Measurements from ENCODE around the gene GFRA1. TPM values are rescaled to one million over a fixed set of nuclear protein-coding genes. Genes with fewer than 3 reads are reported as not detected.

The GFRA1 gene
- total RNA-seq, 1 experiment from 2014 or later: 0.30 TPM

DNA sequence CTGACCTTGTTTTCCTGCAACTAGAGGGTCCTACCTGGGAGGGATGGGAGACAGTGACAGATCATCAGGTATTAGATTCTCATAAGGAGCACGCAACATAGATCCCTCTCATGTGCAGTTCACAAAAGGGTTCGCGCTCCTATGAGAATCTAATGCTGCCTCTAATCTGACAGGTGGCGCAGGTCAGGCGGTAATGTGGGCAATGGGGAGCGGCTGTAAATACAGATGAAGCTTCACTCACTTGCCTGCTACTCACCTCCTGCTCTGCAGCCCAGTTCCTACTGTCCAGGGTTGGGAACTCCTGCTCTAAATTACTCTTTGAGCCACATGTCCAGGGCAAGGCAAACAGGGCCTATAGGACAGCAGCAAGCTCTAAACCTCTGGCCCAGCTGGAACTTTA is 46.2 kb downstream of the GFRA1 start:
- Histone ChIP-seq H3K9me3 (ENCODE audit: control insufficient read depth in 1 of 2, insufficient read depth in 1 of 2, low read depth in 1 of 2, low read length in 2 of 2) (no peaks in the 10 kb centered on the region), H3K9me2 (ENCODE audit: insufficient read depth) (no peaks in the 10 kb centered on the region), H3K4me1 (ENCODE audit: control insufficient read depth in 1 of 2, insufficient read depth in 2 of 2, low read length in 2 of 2) (no peaks in the 10 kb centered on the region), H3K27me3 (ENCODE audit: insufficient read depth, low read length) (peaks cover 64% of the 10 kb centered on the region), H3K4me2 (ENCODE audit: low read length) (no peak overlapping the region), H3K79me2 (ENCODE audit: insufficient read depth, low read length) (no peaks in the 10 kb centered on the region), H3K4me3 (replicated peaks in 1 of 2; ENCODE audit: low read depth in 1 of 2, low read length in 2 of 2) (no peak overlapping the region), H4K20me1 (ENCODE audit: insufficient read depth) (no peaks in the 10 kb centered on the region), H2AFZ (ENCODE audit: low read depth, low read length, poor library complexity, severe bottlenecking) (no peak overlapping the region), H3K9ac (ENCODE audit: low read length) (no peak overlapping the region), H3K27ac (ENCODE audit: low read depth, low read length) (no peak overlapping the region), H3K36me3 (ENCODE audit: control insufficient read depth in 1 of 2, insufficient read depth in 2 of 2, low read length in 2 of 2) (no peaks in the 10 kb centered on the region)
- POLR2A ChIA-PET: no interaction called here
- CTCF ChIA-PET: no interaction called here
- TF ChIP-seq ZNF274 (IDR thresholded peaks at IDR 0.05; ENCODE audit: low read depth, low read length) (no peak), ELF1 (IDR thresholded peaks at IDR 0.05; ENCODE audit: borderline replicate concordance, low read depth) (no peak), YY1 (IDR thresholded peaks at IDR 0.05; ENCODE audit: extremely low read depth, insufficient replicate concordance, low read depth, low read length) (no peak), SIN3A (IDR thresholded peaks at IDR 0.05; ENCODE audit: low read depth) (no peak), FOSL1 (IDR thresholded peaks at IDR 0.05; ENCODE audit: low read depth) (no peak), POLR2AphosphoS5 (IDR thresholded peaks at IDR 0.05; ENCODE audit: low read depth, low read length) (no peak), POLR2A (IDR thresholded peaks at IDR 0.05; ENCODE audit: borderline replicate concordance, extremely low read depth, insufficient read depth, insufficient read length) (no peak), TCF7L2 (IDR thresholded peaks at IDR 0.05; ENCODE audit: borderline replicate concordance, extremely low read depth, insufficient read depth, insufficient read length) (no peak), EGR1 (IDR thresholded peaks at IDR 0.05; ENCODE audit: low read depth) (no peak)
- TF ChIP-seq, protein P1, sequence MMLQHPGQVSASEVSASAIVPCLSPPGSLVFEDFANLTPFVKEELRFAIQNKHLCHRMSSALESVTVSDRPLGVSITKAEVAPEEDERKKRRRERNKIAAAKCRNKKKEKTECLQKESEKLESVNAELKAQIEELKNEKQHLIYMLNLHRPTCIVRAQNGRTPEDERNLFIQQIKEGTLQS (IDR thresholded peaks at IDR 0.05): no peak
- no TSS peak for BruUV-seq (replicated peaks)
- intact Hi-C loops (cut with micrococcal nuclease): no loop called here
- RAD21 ChIA-PET (ENCODE audit: low non-redundant PET in 1 of 2, low total read pairs in 2 of 2, uncharacterized antibody in 2 of 2, unreplicated experiment in 2 of 2): no interaction called here
- ATAC-seq: no peak
- DNase-seq (ENCODE audit: low read depth, low spot score): no peak

DNA sequence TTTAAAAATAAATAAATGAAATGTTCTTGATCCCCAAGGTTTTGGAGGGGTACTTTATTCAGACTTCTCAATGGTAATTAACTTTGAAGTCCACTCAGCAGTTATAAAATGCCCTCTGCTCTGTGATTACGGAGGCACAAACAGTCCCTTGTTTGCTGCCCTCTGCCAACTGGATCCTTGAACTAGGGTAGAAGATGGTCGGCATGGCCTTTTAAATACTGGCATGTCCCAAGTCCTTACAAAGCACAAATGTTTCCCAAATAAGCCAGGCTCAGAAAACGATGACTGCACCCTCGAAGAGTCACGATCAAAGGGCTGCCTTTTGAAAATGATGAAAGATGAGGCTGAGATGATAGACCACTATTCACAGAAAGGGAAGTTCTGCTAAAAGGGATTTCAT is 47.0 kb downstream of the GFRA1 start:
- Histone ChIP-seq H3K79me2 (ENCODE audit: insufficient read depth, low read length) (no peaks in the 10 kb centered on the region), H3K9ac (ENCODE audit: low read length) (no peak overlapping the region), H3K4me3 (replicated peaks in 1 of 2; ENCODE audit: low read depth in 1 of 2, low read length in 2 of 2) (no peak overlapping the region), H4K20me1 (ENCODE audit: insufficient read depth) (no peaks in the 10 kb centered on the region), H3K9me2 (ENCODE audit: insufficient read depth) (no peaks in the 10 kb centered on the region), H3K9me3 (ENCODE audit: control insufficient read depth in 1 of 2, insufficient read depth in 1 of 2, low read depth in 1 of 2, low read length in 2 of 2) (no peaks in the 10 kb centered on the region), H3K36me3 (ENCODE audit: control insufficient read depth in 1 of 2, insufficient read depth in 2 of 2, low read length in 2 of 2) (no peaks in the 10 kb centered on the region), H2AFZ (ENCODE audit: low read depth, low read length, poor library complexity, severe bottlenecking) (no peak overlapping the region), H3K4me1 (ENCODE audit: control insufficient read depth in 1 of 2, insufficient read depth in 2 of 2, low read length in 2 of 2) (no peaks in the 10 kb centered on the region), H3K4me2 (ENCODE audit: low read length) (no peak overlapping the region), H3K27me3 (ENCODE audit: insufficient read depth, low read length) (peaks cover 58% of the 10 kb centered on the region), H3K27ac (ENCODE audit: low read depth, low read length) (no peak overlapping the region)
- BruUV-seq (replicated peaks): no TSS peak
- RAD21 ChIA-PET (ENCODE audit: low non-redundant PET in 1 of 2, low total read pairs in 2 of 2, uncharacterized antibody in 2 of 2, unreplicated experiment in 2 of 2): no interaction called here
- TF ChIP-seq, protein P2, sequence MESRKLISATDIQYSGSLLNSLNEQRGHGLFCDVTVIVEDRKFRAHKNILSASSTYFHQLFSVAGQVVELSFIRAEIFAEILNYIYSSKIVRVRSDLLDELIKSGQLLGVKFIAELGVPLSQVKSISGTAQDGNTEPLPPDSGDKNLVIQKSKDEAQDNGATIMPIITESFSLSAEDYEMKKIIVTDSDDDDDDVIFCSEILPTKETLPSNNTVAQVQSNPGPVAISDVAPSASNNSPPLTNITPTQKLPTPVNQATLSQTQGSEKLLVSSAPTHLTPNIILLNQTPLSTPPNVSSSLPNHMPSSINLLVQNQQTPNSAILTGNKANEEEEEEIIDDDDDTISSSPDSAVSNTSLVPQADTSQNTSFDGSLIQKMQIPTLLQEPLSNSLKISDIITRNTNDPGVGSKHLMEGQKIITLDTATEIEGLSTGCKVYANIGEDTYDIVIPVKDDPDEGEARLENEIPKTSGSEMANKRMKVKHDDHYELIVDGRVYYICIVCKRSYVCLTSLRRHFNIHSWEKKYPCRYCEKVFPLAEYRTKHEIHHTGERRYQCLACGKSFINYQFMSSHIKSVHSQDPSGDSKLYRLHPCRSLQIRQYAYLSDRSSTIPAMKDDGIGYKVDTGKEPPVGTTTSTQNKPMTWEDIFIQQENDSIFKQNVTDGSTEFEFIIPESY (IDR thresholded peaks at IDR 0.05; ENCODE audit: extremely low read depth, insufficient replicate concordance, low read length): no peak
- TF ChIP-seq SIN3A (IDR thresholded peaks at IDR 0.05; ENCODE audit: low read depth) (no peak), POLR2AphosphoS5 (IDR thresholded peaks at IDR 0.05; ENCODE audit: low read depth, low read length) (no peak), ELF1 (IDR thresholded peaks at IDR 0.05; ENCODE audit: borderline replicate concordance, low read depth) (no peak), JUND (IDR thresholded peaks at IDR 0.05) (no peak)
- DNase-seq (ENCODE audit: low read depth, low spot score) (no peak), ATAC-seq (no peak)
- POLR2A ChIA-PET: interaction anchor here (0.7 kb wide), 1 partner anchor 106 kb away, joined by 8 read pairs; no protein-coding TSS in a partner anchor
- CTCF ChIA-PET: no interaction called here
- intact Hi-C loops (cut with micrococcal nuclease): no loop called here
